ENCODE results near the gene MAOB. TPM values are rescaled to one million over a fixed set of nuclear protein-coding genes. Genes with fewer than 3 reads are reported as not detected.

MAOB gene
- total and polyA plus RNA-seq, 9 of the 15 experiments (the other 6 are each of a cell fraction or from before 2014, with no cell fraction given), result 0.05 to 0.09 TPM; not detected in 7

GRCh38 chrX:43733699-43734098 is 148.6 kb downstream of the MAOB start (continued):
- no peak for TF ChIP-seq REST (IDR thresholded peaks at IDR 0.05; ENCODE audit: borderline replicate concordance)
- no peak for TF ChIP-seq REST (CRISPR knock-in tag; IDR thresholded peaks at IDR 0.05; ENCODE audit: low read depth)
- TF ChIP-seq ZFP36 (IDR thresholded peaks at IDR 0.05; ENCODE audit: low read depth, low read length, partially characterized antibody), result no peak
- TF ChIP-seq SREBF2 (CRISPR knock-in tag; IDR thresholded peaks at IDR 0.05), result no peak
- no peak for TF ChIP-seq CREM (IDR thresholded peaks at IDR 0.05; ENCODE audit: low read depth)
- no peak for TF ChIP-seq TCFL5 (CRISPR knock-in tag; conservative IDR thresholded peaks at IDR 0.05)

Measured in K562 (cell line).